Measurements from ENCODE around the gene SOX6.

Gene SOX6

DNA sequence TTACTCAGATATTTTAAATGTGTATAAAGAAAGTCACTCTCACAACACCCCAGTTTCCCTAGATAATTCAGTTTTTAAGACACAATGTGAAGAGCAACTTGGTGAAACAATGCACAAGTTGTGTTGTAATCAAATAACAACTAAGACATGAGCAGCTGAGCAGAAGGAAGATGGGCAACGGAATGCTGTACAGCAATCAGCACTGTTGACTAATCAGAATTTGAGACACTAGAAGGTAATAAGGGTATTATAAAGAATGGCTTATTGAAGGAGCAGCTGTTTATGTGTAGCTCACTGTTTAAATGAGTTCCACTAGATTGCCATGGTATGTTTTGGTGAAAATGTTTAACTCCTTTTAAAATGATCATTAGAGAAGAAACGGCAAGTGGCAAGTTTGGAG is 60.1 kb downstream of the SOX6 start:
- Histone ChIP-seq H3K27me3 (ENCODE audit: control insufficient read depth, insufficient read depth, low read length) (no peaks in the 10 kb centered on the region), H3K9me3 (ENCODE audit: control insufficient read depth, low read length) (no peaks in the 10 kb centered on the region), H3K9ac (no peak overlapping the region), H3K4me1 (no peaks in the 10 kb centered on the region), H3K27ac (no peak overlapping the region), H3K79me2 (no peaks in the 10 kb centered on the region), H3K4me3 (ENCODE audit: low read depth, low read length) (no peak overlapping the region), H3K36me3 (ENCODE audit: control insufficient read depth, insufficient read depth, low read length) (no peaks in the 10 kb centered on the region), H2AFZ (no peak overlapping the region), H3K4me2 (ENCODE audit: low read length) (no peak overlapping the region)
- TF ChIP-seq, protein P1, sequence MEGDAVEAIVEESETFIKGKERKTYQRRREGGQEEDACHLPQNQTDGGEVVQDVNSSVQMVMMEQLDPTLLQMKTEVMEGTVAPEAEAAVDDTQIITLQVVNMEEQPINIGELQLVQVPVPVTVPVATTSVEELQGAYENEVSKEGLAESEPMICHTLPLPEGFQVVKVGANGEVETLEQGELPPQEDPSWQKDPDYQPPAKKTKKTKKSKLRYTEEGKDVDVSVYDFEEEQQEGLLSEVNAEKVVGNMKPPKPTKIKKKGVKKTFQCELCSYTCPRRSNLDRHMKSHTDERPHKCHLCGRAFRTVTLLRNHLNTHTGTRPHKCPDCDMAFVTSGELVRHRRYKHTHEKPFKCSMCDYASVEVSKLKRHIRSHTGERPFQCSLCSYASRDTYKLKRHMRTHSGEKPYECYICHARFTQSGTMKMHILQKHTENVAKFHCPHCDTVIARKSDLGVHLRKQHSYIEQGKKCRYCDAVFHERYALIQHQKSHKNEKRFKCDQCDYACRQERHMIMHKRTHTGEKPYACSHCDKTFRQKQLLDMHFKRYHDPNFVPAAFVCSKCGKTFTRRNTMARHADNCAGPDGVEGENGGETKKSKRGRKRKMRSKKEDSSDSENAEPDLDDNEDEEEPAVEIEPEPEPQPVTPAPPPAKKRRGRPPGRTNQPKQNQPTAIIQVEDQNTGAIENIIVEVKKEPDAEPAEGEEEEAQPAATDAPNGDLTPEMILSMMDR (IDR thresholded peaks at IDR 0.05), result no peak

DNA sequence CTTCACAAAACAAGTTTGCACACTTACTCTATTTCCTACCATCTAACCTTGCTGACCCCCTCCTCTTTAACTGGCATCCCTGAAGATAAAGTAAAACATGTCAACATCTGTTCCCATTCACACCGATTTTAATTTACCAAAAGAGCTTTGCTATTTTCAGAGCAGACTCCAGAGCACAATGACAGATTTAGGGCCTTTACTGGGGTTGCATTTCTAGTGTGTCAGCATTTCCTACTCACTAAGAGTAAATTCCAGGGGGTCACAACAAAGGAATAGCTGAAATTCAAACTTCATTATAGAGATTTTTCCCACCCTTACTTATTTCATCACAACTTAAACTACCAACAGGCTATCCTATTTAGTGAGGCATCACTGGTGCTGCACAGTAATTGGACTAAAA is 60.8 kb downstream of the SOX6 start:
- TF ChIP-seq, protein P1 (IDR thresholded peaks at IDR 0.05), result no peak

DNA sequence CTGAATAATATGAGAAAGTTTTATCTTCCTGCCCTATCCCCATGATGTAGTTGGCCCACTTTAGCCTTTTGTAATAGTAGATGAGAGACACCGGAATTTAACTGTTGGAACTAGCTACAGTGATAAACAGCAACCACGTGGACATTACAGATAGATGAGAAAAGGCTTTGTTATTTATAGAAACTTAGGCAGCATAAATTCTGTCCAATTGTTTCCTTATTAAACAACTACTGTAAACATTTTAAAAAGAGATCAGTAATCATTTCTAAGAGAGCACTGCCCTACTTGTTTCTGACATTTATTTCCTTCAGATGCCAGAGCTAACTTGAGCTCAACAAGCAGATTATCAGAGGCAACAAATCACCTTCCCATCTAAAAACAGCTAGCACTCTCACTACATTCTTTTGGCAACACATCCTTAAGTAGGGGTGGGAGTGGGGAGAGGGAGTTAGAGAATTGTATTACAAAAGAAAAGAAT is 63.1 kb downstream of the SOX6 start:
- H3K27me3 ChIP-seq (ENCODE audit: control insufficient read depth, insufficient read depth, low read length), result no peaks in the 10 kb centered on the region
- H3K9me3 ChIP-seq (ENCODE audit: control insufficient read depth, low read length), result no peaks in the 10 kb centered on the region
- H3K27ac ChIP-seq, result no peak overlapping the region
- H3K4me3 ChIP-seq (ENCODE audit: low read depth, low read length), result no peak overlapping the region
- H3K9ac ChIP-seq, result no peak overlapping the region
- no peaks in the 10 kb centered on the region for H3K4me1 ChIP-seq
- no peak overlapping the region for H3K4me2 ChIP-seq (ENCODE audit: low read length)
- no peaks in the 10 kb centered on the region for H3K36me3 ChIP-seq (ENCODE audit: control insufficient read depth, insufficient read depth, low read length)
- no peaks in the 10 kb centered on the region for H3K79me2 ChIP-seq
- TF ChIP-seq, protein P1 (IDR thresholded peaks at IDR 0.05), result no peak
- no peak overlapping the region for H2AFZ ChIP-seq

More for the DNA sequence above, 60.8 kb downstream of the SOX6 start:
- Histone ChIP-seq H3K4me1 (no peaks in the 10 kb centered on the region), H2AFZ (no peak overlapping the region), H3K27me3 (ENCODE audit: control insufficient read depth, insufficient read depth, low read length) (no peaks in the 10 kb centered on the region), H3K4me3 (ENCODE audit: low read depth, low read length) (no peak overlapping the region), H3K4me2 (ENCODE audit: low read length) (no peak overlapping the region), H3K27ac (no peak overlapping the region), H3K9ac (no peak overlapping the region), H3K79me2 (no peaks in the 10 kb centered on the region), H3K36me3 (ENCODE audit: control insufficient read depth, insufficient read depth, low read length) (no peaks in the 10 kb centered on the region), H3K9me3 (ENCODE audit: control insufficient read depth, low read length) (no peaks in the 10 kb centered on the region)

DNA sequence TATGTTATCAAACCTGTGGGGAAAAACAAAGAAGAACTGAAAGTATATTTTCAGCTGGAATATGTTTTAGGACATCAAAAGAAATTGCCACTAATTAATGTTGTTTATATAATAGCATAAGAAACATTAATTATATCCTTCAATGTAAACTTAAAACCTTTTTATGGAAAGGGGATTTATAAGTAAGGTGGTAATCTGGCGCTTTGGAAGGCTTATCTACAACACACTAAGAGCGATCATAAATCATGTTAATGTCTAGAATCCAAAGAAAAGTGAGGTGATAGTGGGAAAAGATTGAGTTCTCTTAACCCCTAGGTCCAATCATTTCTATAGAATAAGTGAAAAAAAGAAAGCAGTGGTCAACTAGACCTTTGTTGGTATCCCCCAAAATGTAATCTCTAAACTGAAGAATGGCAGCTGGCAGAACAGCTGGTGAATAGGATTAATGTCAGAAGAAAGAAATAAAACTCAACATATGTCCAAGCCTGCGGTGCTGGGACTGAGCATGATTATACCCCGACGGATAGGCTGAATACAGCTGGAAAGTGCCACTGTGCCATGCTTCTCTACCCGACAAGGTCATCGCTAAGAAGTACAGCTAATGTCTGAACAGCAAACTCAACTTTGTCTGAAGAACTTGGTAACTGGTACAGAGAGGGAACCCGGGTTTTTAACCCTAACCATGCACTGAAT is 64.0 kb downstream of the SOX6 start:
- TF ChIP-seq, protein P1 (IDR thresholded peaks at IDR 0.05), result no peak
- Histone ChIP-seq H3K9ac (no peak overlapping the region), H3K9me3 (ENCODE audit: control insufficient read depth, low read length) (no peaks in the 10 kb centered on the region), H3K79me2 (no peaks in the 10 kb centered on the region), H3K4me2 (ENCODE audit: low read length) (no peak overlapping the region), H3K36me3 (ENCODE audit: control insufficient read depth, insufficient read depth, low read length) (no peaks in the 10 kb centered on the region), H3K4me1 (no peaks in the 10 kb centered on the region), H2AFZ (no peak overlapping the region), H3K27me3 (ENCODE audit: control insufficient read depth, insufficient read depth, low read length) (no peaks in the 10 kb centered on the region), H3K27ac (no peak overlapping the region), H3K4me3 (ENCODE audit: low read depth, low read length) (no peak overlapping the region)

DNA sequence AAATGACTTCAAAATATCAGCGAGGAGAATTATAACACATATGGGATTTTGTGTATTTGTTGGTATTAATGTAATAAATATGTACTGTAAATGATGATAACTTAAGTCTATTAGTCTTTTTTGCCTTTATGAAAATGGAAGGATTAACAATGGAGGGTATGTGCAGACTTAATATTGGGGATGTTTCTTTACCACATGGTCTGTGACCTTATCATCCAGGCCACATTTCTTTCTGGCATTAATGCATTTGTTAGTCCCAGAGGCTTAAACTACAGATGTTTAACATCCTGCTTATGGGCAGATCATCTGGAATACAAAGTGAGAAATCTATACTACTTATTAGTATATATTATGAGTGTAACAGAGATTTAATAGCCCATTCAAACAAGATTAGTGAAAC is 64.6 kb downstream of the SOX6 start:
- no peaks in the 10 kb centered on the region for H3K79me2 ChIP-seq
- no peak overlapping the region for H3K4me3 ChIP-seq (ENCODE audit: low read depth, low read length)
- no peaks in the 10 kb centered on the region for H3K27me3 ChIP-seq (ENCODE audit: control insufficient read depth, insufficient read depth, low read length)
- no peaks in the 10 kb centered on the region for H3K36me3 ChIP-seq (ENCODE audit: control insufficient read depth, insufficient read depth, low read length)
- no peak overlapping the region for H3K9ac ChIP-seq
- no peak overlapping the region for H3K27ac ChIP-seq
- H2AFZ ChIP-seq, result no peak overlapping the region
- no peaks in the 10 kb centered on the region for H3K9me3 ChIP-seq (ENCODE audit: control insufficient read depth, low read length)
- TF ChIP-seq, protein P1 (IDR thresholded peaks at IDR 0.05), result no peak
- H3K4me2 ChIP-seq (ENCODE audit: low read length), result no peak overlapping the region
- no peaks in the 10 kb centered on the region for H3K4me1 ChIP-seq

Measured in parathyroid adenoma (tissue), 2 donors.